SHP77 treated with DMSO at 0.1 percent for 48 hours (cell line): ENCODE results near the gene TIAM2.
"Not testable (repeated sequence)": the region's sequence is repeated elsewhere in the genome, so short reads cannot be mapped to it uniquely, and the experiment has no call there.

Source experiments
- DNase-seq: peaks from one replicate; lab custom pipeline; 2025; lab: John Stamatoyannopoulos, UW

The TIAM2 gene

GRCh38 chr6:155103083-155103645, 108.0 kb downstream of the TIAM2 start:
- not testable (repeated sequence) for DNase-seq

GRCh38 chr6:155103816-155104366, 108.8 kb downstream of the TIAM2 start:
- no peak for DNase-seq

- no peak for DNase-seq
Measured at GRCh38 chr6:155106456-155107115, 111.5 kb downstream of the TIAM2 start.

- DNase-seq = no peak
Measured at GRCh38 chr6:155107432-155108069, 112.4 kb downstream of the TIAM2 start.

GRCh38 chr6:155108070-155108820, 113.1 kb downstream of the TIAM2 start:
- no peak for DNase-seq

GRCh38 chr6:155110721-155111120, 115.6 kb downstream of the TIAM2 start:
- no peak for DNase-seq

GRCh38 chr6:155112757-155113156, 117.6 kb downstream of the TIAM2 start:
- DNase-seq = no peak

- no peak for DNase-seq
Measured at GRCh38 chr6:155115893-155116570, 120.9 kb downstream of the TIAM2 start.

- DNase-seq = no peak
Measured at GRCh38 chr6:155116571-155116910, 121.4 kb downstream of the TIAM2 start.

- no peak for DNase-seq
Measured at GRCh38 chr6:155117256-155117655, 122.1 kb downstream of the TIAM2 start.

- DNase-seq = no peak
Measured at GRCh38 chr6:155117785-155118184, 122.7 kb downstream of the TIAM2 start.

- DNase-seq = not testable (repeated sequence)
Measured at GRCh38 chr6:155119201-155119600, 124.1 kb downstream of the TIAM2 start.

- no peak for DNase-seq
Measured at GRCh38 chr6:155120034-155120433, 124.9 kb downstream of the TIAM2 start.

GRCh38 chr6:155121294-155121693, 126.2 kb downstream of the TIAM2 start:
- DNase-seq = no peak

- DNase-seq = no peak
Measured at GRCh38 chr6:155121699-155122098, 126.6 kb downstream of the TIAM2 start.

GRCh38 chr6:155122199-155122950, 127.3 kb downstream of the TIAM2 start:
- DNase-seq = no peak

GRCh38 chr6:155123520-155123919, 128.4 kb downstream of the TIAM2 start:
- DNase-seq = no peak

- DNase-seq = no peak
Measured at GRCh38 chr6:155125906-155126305, 130.8 kb downstream of the TIAM2 start.

GRCh38 chr6:155126727-155127439, 131.8 kb downstream of the TIAM2 start:
- DNase-seq = no peak

GRCh38 chr6:155128977-155129376, 133.9 kb downstream of the TIAM2 start:
- no peak for DNase-seq

GRCh38 chr6:155129744-155130143, 134.6 kb downstream of the TIAM2 start:
- no peak for DNase-seq
